HG03469 (cell line): ENCODE measurements around the gene REEP5.
A peak's percentile ranks its signal among the peaks of the same experiment; 100 is the strongest.

Experiments
- ATAC-seq: cut with Tn5 transposase; IDR thresholded peaks from one replicate; pipeline ENCODE4 v1.9.1; 2021; ENCODE audit warnings: mild to moderate bottlenecking, moderate library complexity, moderate number of reproducible peaks; ENCODE audit not compliant: unreplicated experiment

The REEP5 gene

GRCh38 chr5:112848116-112848811 lies 73.8 kb downstream of the REEP5 start:
- ATAC-seq: peak; percentile 98

DNA sequence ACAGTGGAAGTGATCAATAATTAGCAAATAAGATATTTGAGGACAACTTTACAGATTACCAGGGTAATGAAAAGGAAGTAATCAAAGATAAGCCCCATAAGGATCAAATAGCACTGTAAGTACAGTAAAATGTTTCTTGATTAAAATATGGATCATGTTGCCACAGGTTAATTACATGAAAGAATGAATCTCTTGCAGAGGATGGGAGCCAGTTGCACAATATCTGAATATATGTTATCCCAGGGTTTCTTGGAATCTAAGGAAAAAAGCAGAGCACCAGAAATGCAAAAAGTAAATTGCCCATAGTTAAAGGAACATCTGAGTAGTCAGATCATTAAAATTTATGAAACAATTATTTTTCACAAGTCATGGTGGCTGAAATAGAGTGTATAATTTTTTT lies 74.7 kb downstream of the REEP5 start:
- no peak for ATAC-seq

- ATAC-seq: no peak
Observed at GRCh38 chr5:112846556-112846955, 75.5 kb downstream of the REEP5 start.

- ATAC-seq: no peak
Observed at GRCh38 chr5:112844489-112844888, 77.5 kb downstream of the REEP5 start.

GRCh38 chr5:112833971-112834370 lies 88.1 kb downstream of the REEP5 start:
- ATAC-seq: no peak

DNA sequence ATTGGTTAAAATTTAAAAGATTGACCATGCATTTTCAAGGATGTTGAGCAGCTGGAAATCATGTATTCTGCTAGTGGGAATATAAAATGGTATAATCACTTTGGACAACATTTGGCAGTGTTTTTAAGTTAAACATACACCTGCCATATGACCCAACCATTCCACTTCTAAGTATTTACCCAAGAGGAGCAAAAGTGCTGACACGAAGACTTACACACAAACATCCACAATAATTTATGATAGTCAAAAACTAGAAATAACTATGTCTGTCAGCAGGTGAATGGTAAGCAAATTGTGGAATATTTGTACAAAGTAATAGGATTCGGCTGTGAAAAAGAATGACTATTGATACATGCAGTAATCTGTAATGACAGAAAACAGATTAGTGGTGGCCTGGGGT lies 91.6 kb downstream of the REEP5 start:
- ATAC-seq: no peak
